D721Med (cell line): Measurements from ENCODE around the gene PCBP3.
"Not testable (repeated sequence)": the region's sequence is repeated elsewhere in the genome, so short reads cannot be mapped to it uniquely, and the experiment has no call there.

Source experiments
- DNase-seq: peaks from one replicate; pipeline ENCODE4 v3.0.0; 2011; ENCODE audit warnings: low spot score; ENCODE audit not compliant: insufficient read length
- FAIRE-seq: peaks from 2 replicates; lab custom pipeline; 2011; peaks lifted over from hg19 to GRCh38; lab: Jason Lieb, UNC
- CTCF ChIP-seq: IDR thresholded peaks from 2 replicates; pipeline ENCODE4 v1.5.1; 2012; ENCODE audit warnings: mild to moderate bottlenecking, control low read depth; ENCODE audit not compliant: insufficient read depth; ENCODE audit errors: missing control alignments

The PCBP3 gene

GRCh38 chr21:45877821-45878469 lies 234.4 kb downstream of the PCBP3 start:
- DNase-seq (no peak), FAIRE-seq (no peak)
- TF ChIP-seq CTCF, result no peak

- peak; percentile 82 for DNase-seq
- TF ChIP-seq CTCF, result peak; percentile 74
- FAIRE-seq, result no peak
Measured at GRCh38 chr21:45880097-45881068, 236.9 kb downstream of the PCBP3 start.

DNA sequence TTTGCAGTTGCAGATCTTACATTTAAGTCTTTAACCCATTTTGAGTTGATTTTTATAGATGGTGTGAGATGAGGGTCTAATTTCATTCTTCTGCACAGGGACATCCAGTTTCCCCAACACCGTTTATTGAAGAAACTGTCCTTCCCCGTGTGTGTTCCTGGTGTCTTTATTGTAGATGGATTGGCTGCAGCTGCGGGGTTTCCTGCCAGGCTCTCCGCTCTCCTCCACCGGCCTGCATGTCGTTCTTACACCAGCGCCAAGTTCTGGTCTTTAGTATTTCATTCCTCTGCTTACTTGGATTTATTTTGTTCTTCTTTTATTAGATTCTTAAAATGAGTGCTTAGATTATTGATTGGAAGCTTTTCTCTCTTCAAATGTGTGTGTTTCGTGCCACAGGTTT lies 239.1 kb downstream of the PCBP3 start:
- no peak for TF ChIP-seq CTCF
- FAIRE-seq (no peak), DNase-seq (no peak)

- FAIRE-seq (no peak), DNase-seq (no peak)
- no peak for TF ChIP-seq CTCF
Measured at GRCh38 chr21:45883090-45883489, 239.6 kb downstream of the PCBP3 start.

DNA sequence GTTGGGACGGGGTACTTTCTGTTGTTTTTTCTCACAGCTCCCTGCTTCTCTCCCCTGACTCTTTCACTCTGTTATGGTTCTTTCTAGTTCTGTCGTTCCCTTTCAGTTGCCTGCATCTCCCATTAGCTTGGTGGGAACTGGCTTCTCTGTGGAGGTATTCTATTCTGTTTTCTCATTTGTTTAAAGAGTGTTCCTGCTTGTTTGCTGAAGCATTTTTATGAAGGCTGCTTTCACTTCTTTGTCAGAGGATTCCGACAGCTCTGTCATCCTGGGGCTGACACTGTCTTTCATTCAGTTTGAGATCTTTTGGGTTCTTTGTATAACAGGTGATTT lies 242.0 kb downstream of the PCBP3 start:
- FAIRE-seq (no peak), DNase-seq (no peak)
- TF ChIP-seq CTCF, result no peak

- DNase-seq, FAIRE-seq: not testable (repeated sequence)
Measured at GRCh38 chr21:45885930-45886601, 242.5 kb downstream of the PCBP3 start.

GRCh38 chr21:45886610-45887026 lies 243.1 kb downstream of the PCBP3 start:
- FAIRE-seq (no peak), DNase-seq (no peak)
- TF ChIP-seq CTCF, result no peak
